HG02840 (cell line): ENCODE measurements around the gene COX4I2.

ENCODE experiments used
- ATAC-seq: cut with Tn5 transposase; IDR thresholded peaks from one replicate; pipeline ENCODE4 v1.9.1; 2021; ENCODE audit warnings: mild to moderate bottlenecking, moderate library complexity, moderate number of reproducible peaks; ENCODE audit not compliant: unreplicated experiment, low FRiP score

COX4I2 gene

GRCh38 chr20:31673943-31674463 lies 36.3 kb downstream of the COX4I2 start:
- ATAC-seq = no peak

DNA sequence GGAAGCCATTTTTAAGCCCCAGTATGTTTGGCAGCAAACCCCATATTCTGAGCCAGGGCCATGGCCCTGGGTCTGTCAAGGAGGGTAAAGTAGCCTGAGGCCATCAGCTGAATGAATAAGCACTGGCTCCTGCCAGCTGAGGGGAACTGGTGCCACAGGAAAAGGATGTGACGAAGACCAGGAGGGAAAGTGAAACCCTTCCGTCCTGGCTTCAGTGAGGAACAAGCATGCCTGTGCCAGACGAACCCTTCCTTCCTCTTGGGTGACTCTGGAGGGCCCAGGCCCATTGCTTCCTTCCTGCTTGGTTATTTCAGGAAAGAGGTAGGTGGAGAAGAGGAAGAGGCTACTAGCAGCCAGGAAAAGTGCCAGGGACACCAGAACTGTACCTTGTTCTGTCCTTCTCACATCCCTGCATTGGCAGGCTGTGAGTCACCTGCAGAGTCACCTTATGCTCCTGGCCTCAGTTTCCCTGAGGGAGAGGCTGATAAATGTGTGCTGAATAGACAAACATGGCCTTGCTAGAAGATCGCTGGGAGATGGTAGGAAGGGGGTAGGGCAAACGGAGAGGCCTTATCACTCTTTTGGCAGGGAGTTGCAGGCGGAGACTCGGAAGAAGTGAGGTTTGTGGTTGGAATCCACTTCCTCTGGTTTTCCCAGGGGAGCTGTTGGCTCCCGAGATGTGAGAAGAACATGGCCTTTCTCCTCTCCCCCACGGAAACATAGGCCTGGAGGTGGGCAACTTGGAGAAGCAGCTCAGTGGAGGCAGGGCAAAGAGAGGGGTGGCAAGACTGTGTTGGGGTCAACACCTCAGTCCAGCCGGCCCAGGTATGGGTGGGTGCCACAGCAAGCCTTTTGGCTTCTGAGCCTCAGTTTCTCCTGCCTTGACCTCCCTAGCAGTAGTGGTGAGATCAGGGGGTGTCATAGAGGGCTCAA lies 37.4 kb downstream of the COX4I2 start:
- ATAC-seq = no peak

DNA sequence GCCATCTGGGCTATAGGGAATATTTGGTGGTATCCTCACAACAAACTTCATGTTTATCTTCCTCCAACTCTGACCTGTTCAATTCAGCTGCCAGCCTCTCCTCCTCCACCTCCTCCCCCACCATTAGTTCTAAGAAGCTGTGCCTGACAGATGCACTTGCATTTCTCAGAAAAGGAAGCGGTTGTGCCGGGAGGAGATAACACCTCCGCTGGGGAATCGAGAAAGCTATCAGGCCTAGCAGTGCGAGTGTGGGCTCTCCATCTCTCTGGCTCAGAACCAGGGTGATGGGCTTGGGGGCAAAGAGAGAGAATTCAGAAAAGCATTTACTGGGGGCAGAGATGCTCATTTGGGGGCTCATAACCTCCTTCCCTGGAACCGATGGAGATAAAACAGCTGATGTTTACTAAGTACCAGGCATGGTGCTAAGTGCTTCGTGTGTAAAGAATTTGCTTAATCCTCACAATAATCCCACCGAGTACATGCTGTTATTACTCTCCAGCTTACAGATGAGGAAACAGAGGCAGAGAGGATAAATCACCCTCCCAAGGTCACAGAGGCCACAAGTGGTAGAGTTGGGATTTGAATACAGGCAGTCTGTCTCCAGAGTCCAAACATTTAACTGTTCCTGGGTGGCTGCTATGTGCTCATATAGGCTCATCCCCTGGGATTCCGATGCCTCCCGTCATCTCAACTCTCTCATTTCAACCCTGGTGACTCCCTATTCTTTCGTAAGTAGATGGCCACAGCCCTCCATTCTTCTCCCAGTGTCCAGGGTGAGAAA lies 38.3 kb downstream of the COX4I2 start:
- no peak for ATAC-seq

GRCh38 chr20:31676609-31676989 lies 38.9 kb downstream of the COX4I2 start:
- ATAC-seq = no peak

DNA sequence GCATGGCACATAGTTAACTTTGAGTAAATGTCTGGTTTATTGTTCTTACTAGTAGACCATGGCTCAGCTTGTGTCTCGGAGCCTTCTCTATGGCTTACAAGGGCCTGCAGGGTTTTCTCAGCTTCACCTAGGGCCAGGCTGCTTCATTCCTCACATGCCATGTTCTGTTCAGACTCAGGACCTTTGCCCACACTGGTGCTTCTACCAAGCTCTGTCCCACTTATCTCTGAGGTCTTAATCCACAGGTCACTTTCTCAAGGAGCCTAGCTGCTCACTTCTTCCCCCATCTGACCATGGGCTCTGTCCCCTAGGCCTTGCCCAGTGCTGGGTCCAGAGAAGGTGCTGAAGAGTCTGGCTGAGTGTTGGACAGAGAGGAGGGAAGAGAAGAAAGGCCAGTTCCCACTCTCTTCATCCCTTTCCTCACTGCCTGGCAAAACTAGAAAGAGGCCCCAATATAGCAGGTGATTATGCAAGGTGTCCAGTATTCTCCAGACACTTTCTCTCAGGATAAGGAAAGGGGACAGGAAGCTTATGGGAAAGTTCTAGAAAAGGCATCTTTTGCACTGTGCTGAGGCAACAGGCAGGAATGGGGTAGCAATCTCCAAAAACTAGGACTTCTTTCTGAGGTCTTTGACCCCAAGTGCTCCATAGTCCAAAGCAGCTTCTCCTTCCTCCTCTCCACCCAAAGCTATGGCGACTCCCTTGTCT lies 40.0 kb downstream of the COX4I2 start:
- ATAC-seq = no peak

GRCh38 chr20:31678389-31679356 lies 41.0 kb downstream of the COX4I2 start:
- no peak for ATAC-seq

DNA sequence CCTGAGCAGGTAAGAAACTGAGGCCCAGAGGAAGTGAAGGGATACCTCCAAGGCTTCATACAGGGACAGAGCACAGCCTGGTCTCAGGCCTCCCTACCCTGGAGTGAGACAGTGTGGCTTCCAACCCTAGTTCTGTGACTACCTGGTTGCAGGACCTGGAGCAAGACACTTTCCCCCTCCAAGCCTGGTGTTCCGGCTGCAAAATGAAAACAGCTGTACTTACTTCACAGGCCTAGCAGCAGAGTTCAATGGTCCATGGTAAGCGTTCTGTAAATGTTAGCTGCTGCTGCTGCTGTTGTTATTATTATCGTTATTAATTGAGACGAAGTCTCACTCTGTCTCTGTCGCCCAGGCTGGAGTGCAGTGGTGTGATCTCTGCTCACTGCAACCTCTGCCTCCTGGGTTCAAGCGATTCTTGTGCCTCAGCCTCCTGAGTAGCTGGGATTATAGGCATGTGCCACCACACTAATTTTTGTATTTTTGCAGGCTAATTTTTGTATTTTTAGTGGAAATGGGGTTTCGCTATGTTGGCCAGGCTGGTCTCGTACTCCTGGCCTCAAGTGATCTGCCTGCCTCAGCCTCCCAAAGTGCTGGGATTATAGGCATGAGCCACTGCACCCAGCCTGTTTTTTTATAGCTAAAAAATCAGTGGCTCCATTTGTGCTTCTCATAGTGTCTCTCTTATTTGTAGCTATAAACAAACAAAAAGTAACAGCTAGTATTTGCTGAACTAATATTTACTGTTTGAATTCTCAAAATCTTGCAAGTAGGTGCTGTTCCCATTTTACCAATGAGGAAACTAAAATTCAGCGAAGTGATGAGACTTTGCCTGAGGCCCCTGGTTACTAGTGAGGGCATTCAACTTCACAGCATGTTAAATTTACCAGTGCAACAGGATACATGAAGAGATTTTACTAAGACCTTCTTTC lies 41.9 kb downstream of the COX4I2 start:
- no peak for ATAC-seq

DNA sequence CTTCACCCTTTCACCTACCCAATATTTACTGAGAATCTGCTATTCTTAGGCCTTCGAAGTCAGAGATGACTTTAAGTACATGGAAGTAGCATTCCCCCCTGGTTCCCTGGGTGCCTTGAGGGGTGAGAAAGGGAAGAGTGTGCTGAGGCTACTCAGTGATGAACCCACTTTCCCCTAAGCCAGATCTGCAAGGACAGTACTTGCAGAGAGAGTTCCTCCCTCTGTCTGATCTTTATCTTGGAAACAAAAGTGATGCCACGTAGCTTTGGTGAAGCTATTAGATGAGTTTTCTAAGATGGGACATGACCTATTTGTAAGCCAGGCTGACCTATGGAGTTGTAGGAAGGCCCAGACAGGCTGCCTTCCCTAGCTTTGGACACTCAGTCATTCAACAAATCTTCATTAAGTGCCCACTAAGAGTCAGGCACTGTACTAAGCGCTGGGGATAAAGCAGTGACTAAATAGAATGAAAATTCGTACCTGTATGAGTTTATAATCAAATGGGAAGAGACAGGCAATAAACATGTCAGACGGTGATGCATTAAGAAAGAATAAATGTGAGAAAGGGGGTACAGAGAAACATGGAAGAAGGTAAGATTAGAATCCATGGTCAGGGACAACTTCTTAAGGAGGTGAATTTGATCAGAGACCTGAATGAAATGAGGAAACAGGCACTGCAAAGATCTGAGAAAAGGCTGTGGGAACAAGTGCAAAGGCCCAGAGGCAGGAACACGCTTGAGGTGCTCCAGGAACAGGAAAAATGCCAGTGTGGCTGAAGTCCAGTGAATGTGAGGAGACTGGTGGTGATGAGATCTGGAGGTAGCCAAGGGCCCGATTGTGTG lies 42.8 kb downstream of the COX4I2 start:
- no peak for ATAC-seq

DNA sequence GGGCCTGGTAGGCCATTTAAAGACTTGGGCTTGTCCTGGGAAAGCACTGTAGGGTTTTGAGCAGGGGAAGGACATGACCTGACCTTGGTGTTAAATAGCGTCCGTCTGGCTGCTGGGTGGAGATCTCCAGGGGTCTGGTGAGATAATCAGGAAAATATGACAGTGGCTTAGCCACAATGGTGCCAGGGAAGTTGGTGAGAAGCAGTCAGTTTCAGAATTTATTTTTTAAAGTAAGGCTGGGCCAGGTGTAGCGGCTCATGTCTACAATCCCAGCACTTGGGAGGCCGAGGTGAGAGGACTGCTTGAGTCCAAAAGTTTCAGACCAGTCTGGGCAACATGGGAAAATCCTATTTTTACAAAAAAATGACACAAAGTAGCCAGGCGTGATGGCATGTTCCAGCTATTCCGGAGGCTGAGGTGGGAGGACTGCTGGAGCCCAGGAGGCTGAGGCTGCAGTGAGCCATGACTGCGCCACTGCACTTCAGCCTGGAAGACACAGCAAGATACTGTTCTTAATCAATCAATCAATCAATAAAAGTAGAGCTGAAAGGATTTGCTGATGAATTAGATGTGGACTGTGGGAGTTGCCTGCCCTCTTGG lies 43.5 kb downstream of the COX4I2 start:
- no peak for ATAC-seq

DNA sequence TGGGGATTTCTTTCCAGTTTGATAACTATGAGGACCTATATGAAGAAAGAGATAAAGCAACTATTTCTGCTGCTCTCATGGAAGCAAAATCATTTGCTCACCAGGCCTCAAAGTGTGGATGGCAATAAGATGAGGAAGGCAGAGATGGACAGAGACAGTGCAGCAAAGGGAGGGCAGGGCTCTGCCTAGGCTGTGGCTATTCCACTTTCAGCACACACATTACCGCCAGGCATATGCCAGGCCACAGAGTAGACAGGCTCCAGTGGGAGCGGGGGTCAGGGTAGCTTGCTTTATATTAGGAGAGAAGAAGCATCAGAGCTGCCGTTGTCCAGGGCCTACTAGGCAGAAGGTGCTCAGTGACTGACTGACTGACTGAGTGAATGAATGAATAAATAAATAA lies 44.1 kb downstream of the COX4I2 start:
- no peak for ATAC-seq

DNA sequence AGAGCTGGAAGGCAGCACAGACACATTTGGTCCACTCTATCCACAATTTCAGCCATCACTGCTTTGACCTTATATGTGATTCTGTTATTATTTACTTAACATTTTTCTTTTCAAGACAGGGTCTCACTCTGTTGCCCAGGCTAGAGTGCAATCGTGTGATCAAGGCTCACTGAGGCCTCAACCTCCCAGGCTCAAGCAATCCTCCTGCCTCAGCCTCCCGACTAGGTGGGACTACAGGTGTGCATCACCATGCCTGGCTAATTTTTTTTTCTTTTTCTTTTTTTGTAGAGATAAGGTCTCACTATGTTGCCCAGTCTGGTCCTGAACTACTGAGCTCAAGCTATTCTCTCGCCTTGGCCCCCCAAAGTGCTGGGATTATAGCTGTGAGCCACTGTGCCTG lies 44.6 kb downstream of the COX4I2 start:
- ATAC-seq = no peak

GRCh38 chr20:31682927-31683326 lies 45.2 kb downstream of the COX4I2 start:
- no peak for ATAC-seq

DNA sequence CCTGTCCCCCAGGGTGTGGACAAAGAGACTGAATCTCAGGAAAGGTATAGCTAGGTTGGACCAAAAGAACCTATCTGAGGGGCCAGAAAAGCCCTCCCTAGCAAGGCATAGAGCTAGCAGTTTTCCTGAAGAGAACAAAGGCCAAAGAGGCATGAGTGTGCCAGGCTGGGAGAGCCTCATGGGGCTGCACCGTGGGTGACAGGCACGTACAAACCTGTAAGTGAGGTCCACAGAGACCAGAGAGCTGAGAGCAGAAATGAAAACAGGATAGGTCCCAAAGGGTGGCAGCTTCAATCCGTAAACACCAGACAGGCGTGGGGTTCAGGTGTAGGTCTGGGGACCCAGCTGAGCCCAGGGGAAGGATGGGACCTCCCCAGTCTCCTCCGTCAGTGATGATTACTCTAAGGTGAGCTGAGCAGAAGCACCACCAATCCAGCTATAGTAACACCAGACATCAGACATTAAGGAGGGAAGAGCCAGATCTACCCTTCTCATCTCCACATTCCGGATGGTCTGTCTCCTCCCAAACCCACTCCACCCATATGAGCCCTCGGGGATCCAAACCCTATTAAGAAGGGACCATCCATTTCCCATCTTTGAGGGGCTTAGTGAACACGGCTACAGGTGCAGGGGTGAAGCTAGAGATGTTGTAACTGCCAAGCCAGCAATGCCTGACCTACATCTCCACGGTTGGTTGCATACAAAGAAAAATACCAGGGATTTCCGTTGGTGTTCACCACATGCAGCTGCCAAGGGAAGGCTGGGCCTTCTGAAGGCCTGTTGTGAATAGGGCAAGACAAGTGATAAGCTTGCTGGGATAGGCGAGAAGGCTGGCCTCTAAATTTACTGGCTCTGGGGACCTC lies 46.7 kb downstream of the COX4I2 start:
- no peak for ATAC-seq

DNA sequence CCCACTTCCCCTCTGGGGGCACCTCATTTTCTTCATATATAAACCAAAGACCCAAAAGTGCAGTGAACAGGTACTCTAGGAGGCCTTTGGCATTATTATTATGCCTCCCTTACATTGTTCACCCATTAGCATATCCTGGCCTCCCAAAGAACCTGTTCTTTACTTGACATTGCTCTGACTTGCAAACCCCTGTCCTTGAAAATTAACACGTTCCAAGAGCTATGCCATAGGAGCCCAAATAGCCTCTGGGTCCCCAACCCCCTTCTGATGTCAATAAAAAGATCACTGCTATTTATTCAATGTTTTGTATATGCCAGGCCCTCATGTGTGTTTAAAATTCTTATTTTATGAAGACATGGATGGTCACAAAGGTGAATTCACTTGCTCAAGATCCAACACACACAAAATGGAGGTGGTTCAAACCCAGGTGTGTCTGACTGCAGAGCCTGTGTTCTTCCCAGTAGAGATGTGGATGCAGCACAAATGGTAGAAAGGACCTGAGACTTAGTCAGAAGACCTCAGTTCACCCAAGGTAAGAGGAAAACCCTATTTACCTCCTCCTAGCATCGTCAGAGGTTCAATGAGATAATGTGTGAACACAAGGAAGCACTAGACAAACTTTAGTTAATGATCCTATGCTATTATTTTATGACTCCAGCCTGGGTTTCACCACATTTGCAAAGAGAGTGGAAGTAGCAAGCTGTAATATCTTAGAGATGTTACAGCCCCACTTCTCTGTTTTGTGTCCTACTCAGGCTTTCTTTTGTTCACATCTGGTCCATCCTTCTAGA lies 48.3 kb downstream of the COX4I2 start:
- ATAC-seq = no peak

- no peak for ATAC-seq
Observed at GRCh38 chr20:31687777-31688176, 50.1 kb downstream of the COX4I2 start.

DNA sequence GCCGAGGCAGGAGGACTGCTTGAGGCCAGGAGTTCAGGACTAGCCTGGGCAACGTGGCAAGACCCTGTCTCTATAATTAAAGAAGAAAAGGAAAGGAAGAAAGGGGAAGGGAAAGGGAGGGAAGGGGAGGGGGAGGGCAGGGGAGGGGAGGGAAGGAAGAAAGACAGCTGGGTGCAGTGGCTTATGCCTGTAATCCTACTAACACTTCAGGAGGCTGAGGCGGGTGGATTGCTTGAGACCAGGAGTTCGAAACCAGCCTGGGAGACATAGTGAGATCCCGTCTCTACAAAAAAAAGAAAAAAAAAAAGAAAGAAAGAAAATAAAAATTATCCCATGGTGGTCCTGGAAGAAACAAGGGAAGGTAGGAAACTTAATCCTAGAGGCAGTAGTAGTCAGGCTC lies 51.4 kb downstream of the COX4I2 start:
- ATAC-seq = no peak
